ENCODE data around the gene PLPPR3.
A peak's percentile ranks its signal among the peaks of the same experiment; 100 is the strongest.

PLPPR3 gene

GRCh38 chr19:796692-797527 is 24.8 kb downstream of the PLPPR3 start, which contains the start of gene PTBP1:
Gene PTBP1 (plus strand): TSS chr19:797452. CDS start chr19:797498, 46 bp downstream.
- DNase-seq, result peak; percentile 95

GRCh38 chr19:795691-796581 is 25.8 kb downstream of the PLPPR3 start:
- DNase-seq, result no peak

DNA sequence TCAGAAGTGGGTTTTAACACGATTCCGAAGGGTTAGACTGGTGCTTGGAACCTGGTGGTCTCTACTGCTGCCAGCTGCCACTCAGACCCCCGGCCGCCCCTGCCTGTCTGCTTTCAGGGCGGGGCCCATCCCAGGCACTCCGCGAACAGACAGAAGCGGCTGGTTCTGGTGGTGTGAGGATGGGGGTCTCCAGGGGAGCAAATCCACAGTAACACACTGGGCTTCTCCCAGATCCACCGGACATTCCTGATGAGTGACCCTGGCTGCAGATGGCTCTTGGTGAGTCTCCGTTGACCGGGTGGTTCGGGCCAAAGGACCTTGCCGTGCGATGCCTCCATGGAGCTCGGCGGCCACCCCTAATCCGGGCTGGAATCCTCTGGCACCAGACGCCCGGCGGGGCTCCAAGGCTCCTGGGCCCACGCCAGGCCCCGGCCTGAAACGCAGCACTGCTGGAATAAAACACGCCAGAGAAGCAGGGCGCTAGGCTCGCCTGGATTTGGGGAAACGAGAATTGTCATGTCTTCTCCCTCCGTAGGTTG is 26.6 kb downstream of the PLPPR3 start:
- DNase-seq, result no peak

- DNase-seq, result no peak
Observed at GRCh38 chr19:793806-794205, 27.9 kb downstream of the PLPPR3 start.

DNA sequence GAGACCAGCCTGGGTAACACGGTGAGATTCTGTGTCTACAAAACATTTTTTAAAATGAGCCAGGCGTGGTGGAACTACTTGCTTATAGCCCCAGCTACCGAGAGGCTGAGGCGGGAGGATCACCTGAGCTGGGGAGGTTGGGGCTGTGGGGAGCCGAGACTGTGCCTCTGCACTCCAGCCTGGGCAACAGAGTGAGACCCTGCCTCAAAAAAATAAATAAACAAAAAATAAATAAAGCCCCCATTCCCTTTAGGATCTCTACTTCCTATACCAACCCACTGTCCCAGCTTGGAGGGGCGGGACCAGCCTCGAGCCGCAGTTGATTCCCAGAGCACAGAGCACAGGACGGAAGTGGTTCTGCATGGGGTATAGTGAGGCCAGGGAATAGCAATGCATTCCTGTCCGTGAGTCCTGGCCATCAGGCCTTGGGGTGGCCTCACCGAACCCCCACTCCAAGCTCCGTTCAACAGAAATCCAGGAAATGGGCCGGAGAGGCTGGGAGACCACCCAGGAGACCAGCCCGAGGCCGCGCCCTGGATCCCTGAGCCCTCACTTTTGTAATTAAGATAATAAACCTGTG is 29.4 kb downstream of the PLPPR3 start:
- no peak for DNase-seq

DNA sequence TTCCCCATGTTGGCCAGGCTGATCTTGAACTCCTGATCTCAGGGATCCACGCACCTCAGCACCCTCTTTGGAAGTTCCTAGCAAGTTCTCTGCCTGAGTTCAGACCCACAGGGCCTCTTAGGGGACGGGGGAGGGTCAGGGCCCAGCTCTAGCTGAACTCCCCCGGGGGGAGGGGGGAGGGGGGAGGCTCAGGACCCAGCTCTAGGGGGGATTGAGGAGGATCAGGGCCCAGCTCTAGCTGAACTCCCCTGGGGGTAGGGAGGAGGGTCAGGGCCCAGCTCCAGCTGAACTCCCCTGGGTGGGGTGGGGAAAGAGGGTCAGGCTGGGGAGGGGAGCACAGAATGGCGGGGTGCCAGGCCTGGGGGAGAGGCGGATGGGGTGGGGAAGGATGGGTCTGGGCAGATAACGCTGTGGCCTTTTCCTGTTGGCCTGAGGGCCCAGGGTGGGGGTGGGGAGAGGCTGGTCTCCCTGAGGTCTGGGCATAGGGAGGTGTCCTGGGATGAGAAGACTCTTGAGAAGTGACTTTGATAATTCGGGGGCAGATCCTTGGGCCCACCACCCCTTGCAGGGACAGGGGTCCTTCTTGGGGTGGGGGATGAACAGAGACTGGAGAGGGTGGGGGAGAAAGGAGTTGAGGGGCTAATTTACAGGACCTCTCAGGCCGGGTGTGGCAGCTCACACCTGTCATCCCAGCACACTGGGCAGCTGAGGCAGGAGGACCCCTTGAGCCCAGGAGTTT is 30.0 kb downstream of the PLPPR3 start:
- no peak for DNase-seq

DNA sequence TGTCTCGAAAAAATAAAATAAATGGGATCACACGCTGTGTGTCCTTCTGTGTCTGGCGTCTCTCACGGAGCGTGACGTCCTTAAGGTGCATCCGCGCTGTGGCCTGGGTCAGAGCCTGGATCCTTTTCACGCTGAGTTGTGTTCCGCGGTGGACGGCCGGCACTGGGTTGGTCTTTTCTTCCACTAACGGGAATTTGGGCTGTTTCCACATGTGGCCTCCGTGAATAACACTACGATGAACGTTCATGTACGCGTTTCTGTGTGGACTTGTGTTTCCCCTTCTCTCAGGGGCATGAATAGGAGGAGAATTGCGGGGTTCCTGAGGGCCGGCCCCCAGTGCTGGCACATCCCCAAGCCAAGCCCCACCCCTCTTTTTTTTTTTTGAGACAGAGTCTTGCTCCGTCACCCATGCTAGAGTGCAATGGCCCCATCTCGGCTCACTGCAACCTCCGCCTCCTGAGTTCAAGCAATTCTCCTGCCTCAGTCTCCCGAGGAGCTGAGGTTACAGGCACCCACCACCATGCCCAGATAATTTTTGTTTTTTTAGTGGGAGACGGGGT is 30.7 kb downstream of the PLPPR3 start:
- DNase-seq, result no peak

DNA sequence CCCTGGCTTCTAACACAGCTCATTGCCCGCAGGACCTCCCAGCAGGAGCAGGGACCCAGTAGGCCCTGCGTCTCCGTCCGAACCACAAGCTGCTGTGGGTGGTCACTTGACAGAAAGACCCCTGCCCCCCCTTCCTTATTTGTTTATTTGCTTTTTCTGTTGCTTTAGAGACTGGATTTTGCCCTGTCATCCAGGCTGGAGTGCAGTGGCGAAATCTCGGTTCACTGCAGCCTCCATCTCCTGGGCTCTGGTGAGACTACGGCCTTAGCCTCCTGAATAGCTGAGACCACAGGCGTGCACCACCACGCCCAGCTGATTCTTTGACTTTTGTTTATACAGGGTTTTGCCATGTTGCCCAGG is 32.1 kb downstream of the PLPPR3 start:
- DNase-seq, result no peak

- DNase-seq, result peak; percentile 74
Observed at GRCh38 chr19:788983-789700, 32.6 kb downstream of the PLPPR3 start.

DNA sequence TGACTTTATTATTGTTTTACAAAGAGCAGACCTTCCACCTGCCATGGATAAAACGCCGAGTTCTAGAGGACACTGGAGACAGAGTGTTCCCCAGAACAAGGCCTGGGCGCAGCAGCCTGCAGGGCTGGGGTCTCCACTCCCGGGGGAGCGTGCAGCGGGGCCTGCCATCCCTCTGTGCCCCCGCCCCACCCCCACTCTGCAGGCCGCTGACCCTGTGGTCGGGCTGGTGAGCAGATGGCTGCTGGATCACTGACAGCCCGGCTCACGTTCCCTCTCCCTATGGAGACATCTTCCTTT is 33.1 kb downstream of the PLPPR3 start:
- no peak for DNase-seq

GRCh38 chr19:787536-787935 is 34.2 kb downstream of the PLPPR3 start:
- no peak for DNase-seq

GRCh38 chr19:784541-784940 is 37.2 kb downstream of the PLPPR3 start:
- DNase-seq, result no peak

DNA sequence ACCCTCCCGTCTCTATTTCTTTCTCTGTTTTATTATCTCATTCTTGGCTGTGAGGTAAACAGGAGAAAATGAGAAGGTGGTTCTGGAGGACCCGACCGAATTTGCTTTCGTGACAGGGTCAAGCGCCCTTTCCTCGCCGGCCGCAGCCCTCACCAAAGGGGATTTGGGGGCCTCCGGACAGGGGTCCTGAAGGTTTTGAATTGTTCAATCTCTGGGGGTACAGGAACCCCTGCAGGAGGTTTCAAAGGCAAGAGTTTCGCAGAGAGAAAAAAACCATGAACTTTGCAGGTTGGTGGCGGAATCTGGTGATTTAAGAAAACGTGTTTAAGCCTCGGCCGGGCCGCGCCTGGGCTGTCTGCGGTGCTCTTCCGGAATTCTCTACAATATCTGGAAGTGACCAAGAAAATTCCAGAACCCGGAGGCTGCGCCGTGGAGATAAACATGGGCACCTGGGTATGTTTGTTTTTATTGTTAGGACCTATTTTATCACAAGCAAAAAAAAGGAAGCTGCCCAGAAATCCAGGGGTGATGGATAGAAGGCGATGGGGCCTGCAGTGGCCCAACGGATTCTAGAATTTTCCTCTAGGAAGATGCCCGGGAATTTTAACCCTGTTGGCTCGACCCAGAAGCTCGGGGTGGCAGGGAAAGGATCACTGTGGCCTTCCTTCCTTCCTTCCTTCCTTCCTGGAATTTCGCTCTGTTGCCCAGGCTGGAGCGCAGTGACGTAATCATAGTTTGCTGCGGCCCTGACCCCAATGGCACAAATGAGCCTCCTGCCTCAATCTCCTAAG is 38.7 kb downstream of the PLPPR3 start:
- DNase-seq, result peak; percentile 71

GRCh38 chr19:782185-782877 is 39.4 kb downstream of the PLPPR3 start:
- peak; percentile 75 for DNase-seq

DNA sequence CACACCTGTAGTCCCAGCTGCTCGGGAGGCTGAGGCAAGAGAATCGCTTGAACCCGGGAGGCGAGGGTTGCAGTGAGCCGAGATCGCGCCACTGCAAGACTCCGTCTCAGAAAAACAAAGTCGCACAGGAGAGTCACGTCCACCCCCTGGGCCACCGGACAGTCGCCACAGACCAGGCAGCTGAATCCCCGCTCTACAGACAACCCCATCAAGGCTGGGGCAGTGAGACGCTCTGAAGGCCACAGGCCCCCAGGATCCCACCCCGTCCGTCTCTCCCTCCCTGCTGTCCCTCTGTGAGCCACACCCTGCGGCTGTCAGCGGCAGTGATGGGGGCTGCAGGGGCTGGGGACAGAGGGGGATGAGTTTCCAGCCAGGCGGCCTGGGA is 40.0 kb downstream of the PLPPR3 start:
- no peak for DNase-seq

GRCh38 chr19:780935-781334 is 40.8 kb downstream of the PLPPR3 start:
- DNase-seq, result no peak

DNA sequence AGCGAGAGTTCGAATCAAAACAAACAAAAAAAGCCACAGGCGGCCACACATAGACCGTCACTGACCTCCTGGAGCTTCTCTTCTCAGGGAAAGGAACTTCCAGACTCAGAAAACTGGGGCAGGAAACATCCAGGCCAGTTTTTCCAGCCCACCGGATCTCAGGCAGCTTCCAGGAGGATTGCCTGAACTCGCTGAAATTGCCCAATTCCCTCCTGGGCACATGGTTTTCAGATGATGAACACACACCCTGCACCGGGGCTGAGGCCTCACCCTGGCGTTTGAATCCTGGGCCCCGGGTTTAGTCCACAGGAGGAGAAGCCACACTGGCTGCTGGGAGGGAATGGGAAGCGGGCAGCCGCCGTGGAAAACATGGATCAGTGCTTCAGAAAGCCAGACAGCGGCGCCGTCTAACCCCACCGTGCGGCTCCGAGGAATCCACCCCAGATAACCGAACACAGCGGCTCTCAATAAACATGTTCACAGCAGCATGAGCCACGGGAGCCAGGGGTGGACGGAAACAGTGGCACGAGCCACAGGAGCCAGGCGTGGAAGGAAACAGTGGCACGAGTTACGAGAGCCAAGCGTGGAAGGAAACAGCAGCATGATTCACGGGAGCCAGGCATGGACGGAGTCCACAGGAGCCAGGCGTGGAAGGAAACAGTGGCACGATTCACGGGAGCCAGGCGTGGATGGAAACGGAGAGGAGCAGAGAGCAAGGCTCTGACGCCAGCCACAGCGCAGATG is 42.7 kb downstream of the PLPPR3 start:
- peak; percentile 71 for DNase-seq

- DNase-seq, result no peak
Observed at GRCh38 chr19:776549-776948, 45.2 kb downstream of the PLPPR3 start.
